Islet of Langerhans (tissue), 1 donor: ENCODE data around the gene DDR1.
"Not testable (repeated sequence)": the region's sequence is repeated elsewhere in the genome, so short reads cannot be mapped to it uniquely, and the experiment has no call there.

Source experiments
- FAIRE-seq: peaks from one replicate; lab custom pipeline; 2011; peaks lifted over from hg19 to GRCh38; lab: Jason Lieb, UNC

Gene DDR1

GRCh38 chr6:30894935-30895334, 10.6 kb downstream of the DDR1 start:
- no peak for FAIRE-seq

GRCh38 chr6:30895343-30895742, 11.0 kb downstream of the DDR1 start:
- FAIRE-seq: no peak

- no peak for FAIRE-seq
Measured at GRCh38 chr6:30896541-30896940, 12.2 kb downstream of the DDR1 start.

GRCh38 chr6:30897882-30898281, 13.6 kb downstream of the DDR1 start:
- no peak for FAIRE-seq

- no peak for FAIRE-seq
Measured at GRCh38 chr6:30898750-30899360, 14.5 kb downstream of the DDR1 start.

- FAIRE-seq: no peak
Measured at GRCh38 chr6:30900863-30901417, 16.6 kb downstream of the DDR1 start.

GRCh38 chr6:30901436-30901835, 17.1 kb downstream of the DDR1 start:
- no peak for FAIRE-seq

GRCh38 chr6:30902196-30902595, 17.9 kb downstream of the DDR1 start:
- not testable (repeated sequence) for FAIRE-seq

GRCh38 chr6:30902709-30903108, 18.4 kb downstream of the DDR1 start:
- no peak for FAIRE-seq

- FAIRE-seq: no peak
Measured at GRCh38 chr6:30903236-30903635, 18.9 kb downstream of the DDR1 start.

- FAIRE-seq: not testable (repeated sequence)
Measured at GRCh38 chr6:30907290-30907757, 23.0 kb downstream of the DDR1 start.

- FAIRE-seq: no peak
Measured at GRCh38 chr6:30907758-30908591, 23.7 kb downstream of the DDR1 start, which contains the start of gene GTF2H4. Gene GTF2H4, plus strand, starts transcription at chr6:30908207.

- no peak for FAIRE-seq
Measured at GRCh38 chr6:30908700-30909099, 24.4 kb downstream of the DDR1 start.

- not testable (repeated sequence) for FAIRE-seq
Measured at GRCh38 chr6:30910473-30910872, 26.2 kb downstream of the DDR1 start.

- no peak for FAIRE-seq
Measured at GRCh38 chr6:30912746-30913520, 28.6 kb downstream of the DDR1 start.

GRCh38 chr6:30913721-30914075, 29.4 kb downstream of the DDR1 start:
- no peak for FAIRE-seq

- no peak for FAIRE-seq
Measured at GRCh38 chr6:30914076-30914853, 29.9 kb downstream of the DDR1 start, which contains the start of gene VARS2. Gene VARS2, plus strand, starts transcription at chr6:30914238. Its CDS starts 599 bp downstream, at chr6:30914837.

GRCh38 chr6:30914854-30915590, 30.7 kb downstream of the DDR1 start:
- FAIRE-seq: no peak

GRCh38 chr6:30915591-30915946, 31.2 kb downstream of the DDR1 start:
- FAIRE-seq: peak; percentile 79

- FAIRE-seq: no peak
Measured at GRCh38 chr6:30917041-30917440, 32.7 kb downstream of the DDR1 start.

GRCh38 chr6:30917487-30917886, 33.2 kb downstream of the DDR1 start:
- FAIRE-seq: no peak
